HFFc6 (cell line): Measurements from ENCODE around the gene VPS13A. TPM values are rescaled to one million over a fixed set of nuclear protein-coding genes. Genes with fewer than 3 reads are reported as not detected.

Source experiments
- DNase-seq: peaks from one replicate; pipeline ENCODE4 v3.0.0-alpha.2; 2018
- H3K27ac Mint-ChIP-seq: 2 replicates; pipeline ENCODE4 v1.8.0; 2020; ENCODE audit warnings: mild to moderate bottlenecking, mixed read lengths
- H3K27me3 Mint-ChIP-seq: 2 replicates; pipeline ENCODE4 v1.8.0; 2021; ENCODE audit warnings: mild to moderate bottlenecking, moderate library complexity, mixed read lengths; ENCODE audit not compliant: insufficient read depth
- H3K36me3 Mint-ChIP-seq: 2 replicates; pipeline ENCODE4 v1.8.0; 2021; ENCODE audit warnings: low read depth, mixed read lengths
- H3K4me1 Mint-ChIP-seq: 2 replicates; pipeline ENCODE4 v1.8.0; 2020; ENCODE audit warnings: low read depth, mixed read lengths
- H3K4me3 Mint-ChIP-seq: 2 replicates; pipeline ENCODE4 v1.8.0; 2020; ENCODE audit warnings: mild to moderate bottlenecking, moderate library complexity, mixed read lengths
- H3K9me3 Mint-ChIP-seq: 2 replicates; pipeline ENCODE4 v1.8.0; 2020; ENCODE audit warnings: mild to moderate bottlenecking, mixed read lengths
- CTCF ChIP-seq: fragments of 200-600 bp; sonication (generic); IDR thresholded peaks from 2 replicates; pipeline ENCODE4 v1.5.0; 2021; ENCODE audit warnings: antibody characterized with exemption, mild to moderate bottlenecking
- total RNA-seq, 6 experiments: library from RNA; stranded (reverse); fragmentation: NEBNext Ultra II Directional; extraction: Animal tissue kit (Norgen Biotek cat#: 25700); gene quantifications; 2 replicates in 1 of 6; 3 replicates in 5 of 6; pipeline ENCODE4 v1.2.3, GENCODE V29; 2021

The VPS13A gene
- total RNA-seq, 6 experiments from 2014 or later: 10.6 to 13.9 (median 13.2) TPM

- H3K9me3 Mint-ChIP-seq: no peaks in the 10 kb centered on the region
- no peak for TF ChIP-seq CTCF
- no peak overlapping the region for H3K4me3 Mint-ChIP-seq
- H3K36me3 Mint-ChIP-seq: no peaks in the 10 kb centered on the region
- H3K27ac Mint-ChIP-seq: no peak overlapping the region
- no peaks in the 10 kb centered on the region for H3K27me3 Mint-ChIP-seq
- H3K4me1 Mint-ChIP-seq: no peaks in the 10 kb centered on the region
- no peak for DNase-seq
Observed at GRCh38 chr9:77276799-77277198, 99.5 kb downstream of the VPS13A start.

- H3K27me3 Mint-ChIP-seq: peaks cover under 1% of the 10 kb centered on the region; the same call in 1 of the 2 replicates
- no peaks in the 10 kb centered on the region for H3K9me3 Mint-ChIP-seq
- no peak overlapping the region for H3K4me3 Mint-ChIP-seq
- no peaks in the 10 kb centered on the region for H3K36me3 Mint-ChIP-seq
- H3K4me1 Mint-ChIP-seq: no peaks in the 10 kb centered on the region
- no peak for DNase-seq
- TF ChIP-seq CTCF: no peak
- no peak overlapping the region for H3K27ac Mint-ChIP-seq
Observed at GRCh38 chr9:77277719-77278118, 100.4 kb downstream of the VPS13A start.

DNA sequence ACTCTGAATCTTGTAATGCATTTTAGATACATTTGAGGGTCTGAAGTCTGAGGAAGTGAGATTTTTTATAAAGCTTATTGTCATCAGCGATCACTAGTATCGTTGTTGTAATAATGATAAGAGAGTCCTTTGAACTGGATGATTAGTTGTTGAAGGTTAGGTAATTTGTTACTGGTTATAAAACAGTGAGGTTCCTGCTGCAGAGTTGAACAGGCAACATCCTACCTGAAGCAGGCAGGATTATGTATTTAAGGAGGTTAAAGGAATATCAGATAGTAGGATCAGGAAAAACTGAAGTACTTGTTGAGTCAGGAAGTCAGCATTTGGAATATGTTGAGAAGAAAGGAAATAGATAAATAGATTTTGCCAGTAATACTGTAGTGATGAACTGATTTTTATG lies 106.7 kb downstream of the VPS13A start:
- DNase-seq: no peak
- Mint-ChIP-seq H3K27me3 (peaks cover 2% of the 10 kb centered on the region), H3K4me1 (no peaks in the 10 kb centered on the region), H3K4me3 (no peak overlapping the region), H3K27ac (no peak overlapping the region), H3K36me3 (peaks cover 15% of the 10 kb centered on the region), H3K9me3 (peaks cover 10% of the 10 kb centered on the region)
- TF ChIP-seq CTCF: no peak

DNA sequence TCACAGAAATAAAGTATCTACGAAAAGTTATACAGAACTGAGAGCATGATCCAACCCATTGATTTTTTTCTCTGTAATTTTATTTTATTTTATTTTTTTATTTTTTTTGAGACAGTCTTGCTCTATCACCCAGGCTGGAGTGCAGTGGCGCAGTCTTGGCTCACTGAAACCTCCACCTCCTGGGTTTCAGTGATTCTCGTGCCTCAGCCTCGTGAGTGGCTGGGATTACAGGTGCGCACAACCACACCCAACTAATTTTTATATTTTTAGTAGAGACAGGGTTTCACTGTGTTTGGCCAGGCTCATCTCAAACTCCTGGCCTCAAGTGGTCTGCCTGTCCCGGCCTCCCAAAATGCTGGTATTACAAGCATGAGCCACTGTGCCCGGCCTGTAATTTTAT lies 107.3 kb downstream of the VPS13A start:
- DNase-seq: no peak
- no peak for TF ChIP-seq CTCF
- peaks cover 10% of the 10 kb centered on the region for H3K9me3 Mint-ChIP-seq
- peaks cover 15% of the 10 kb centered on the region for H3K36me3 Mint-ChIP-seq
- no peak overlapping the region for H3K27ac Mint-ChIP-seq
- H3K4me3 Mint-ChIP-seq: no peak overlapping the region
- peaks cover 2% of the 10 kb centered on the region for H3K27me3 Mint-ChIP-seq
- H3K4me1 Mint-ChIP-seq: no peaks in the 10 kb centered on the region

GRCh38 chr9:77290373-77290772 lies 113.0 kb downstream of the VPS13A start:
- Mint-ChIP-seq H3K27me3 (peaks cover 1% of the 10 kb centered on the region; the same call in 1 of the 2 replicates), H3K36me3 (peaks cover 15% of the 10 kb centered on the region), H3K27ac (peak overlapping the region; percentile 52), H3K4me1 (peaks cover 25% of the 10 kb centered on the region), H3K4me3 (peak overlapping the region; percentile 13; the same call in 1 of the 2 replicates), H3K9me3 (peaks cover 10% of the 10 kb centered on the region)
- DNase-seq: no peak
- TF ChIP-seq CTCF: no peak

DNA sequence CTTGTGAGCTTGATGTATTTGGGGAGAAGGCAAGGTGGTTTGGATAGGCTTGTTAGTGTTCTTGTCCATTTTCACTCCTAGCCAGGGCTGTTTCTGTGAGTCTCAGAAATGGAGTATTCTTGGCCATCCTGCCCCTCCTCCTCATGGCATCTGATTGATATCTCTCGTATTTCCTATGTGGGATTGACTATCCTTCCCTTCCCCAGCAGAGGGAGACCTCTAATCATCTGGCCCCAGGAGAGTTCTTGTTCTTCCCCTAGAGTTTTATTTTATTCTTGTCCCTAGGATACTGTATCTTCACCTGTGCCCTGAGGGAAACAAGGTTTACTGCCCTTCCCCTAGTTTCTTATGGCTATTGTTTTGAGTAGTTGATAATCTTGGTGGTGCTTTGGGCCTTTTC lies 114.4 kb downstream of the VPS13A start:
- DNase-seq: peak; percentile 51
- peaks cover 1% of the 10 kb centered on the region; the same call in 1 of the 2 replicates for H3K27me3 Mint-ChIP-seq
- peaks cover 10% of the 10 kb centered on the region for H3K9me3 Mint-ChIP-seq
- H3K4me3 Mint-ChIP-seq: no peak overlapping the region
- H3K4me1 Mint-ChIP-seq: peaks cover 25% of the 10 kb centered on the region
- H3K27ac Mint-ChIP-seq: peak overlapping the region; percentile 11; the same call in 1 of the 2 replicates
- peak; percentile 79 for TF ChIP-seq CTCF
- peaks cover 15% of the 10 kb centered on the region for H3K36me3 Mint-ChIP-seq
